Transverse colon (tissue), 4 donors: ENCODE data around the gene NTNG1. TPM values are rescaled to one million over a fixed set of nuclear protein-coding genes. Genes with fewer than 3 reads are reported as not detected.

Source experiments
- DNase-seq: peaks from one replicate; pipeline ENCODE4 v3.0.0-alpha.2; 2019
- H3K27ac ChIP-seq, 4 donors: fragments of 200-600 bp; sonication (generic); 2 replicates each; pipeline ENCODE4 v1.5.1; 2016 to 2018; ENCODE audit warnings: inconsistent platforms in 4 of 4
- H3K27me3 ChIP-seq: fragments of 200-600 bp; sonication (generic); 2 replicates; pipeline ENCODE4 v1.5.1; 2017; ENCODE audit warnings: inconsistent platforms
- H3K36me3 ChIP-seq, 4 donors: fragments of 200-600 bp; sonication (generic); 2 replicates each; pipeline ENCODE4 v1.5.1; 2017 to 2019; ENCODE audit warnings: inconsistent platforms in 4 of 4
- H3K4me1 ChIP-seq, 4 donors: fragments of 200-600 bp; sonication (generic); 2 replicates each; pipeline ENCODE4 v1.5.1; 2017 to 2020; ENCODE audit warnings: inconsistent platforms in 4 of 4
- H3K4me3 ChIP-seq, 4 donors: fragments of 200-600 bp; sonication (generic); 1 replicate in 1 of 4; 2 replicates in 3 of 4; pipeline versions ENCODE4 v1.5.1 to v1.6.1; 2017 to 2019; ENCODE audit warnings: inconsistent platforms in 4 of 4
- H3K9me3 ChIP-seq, 2 donors: fragments of 200-600 bp; sonication (generic); 2 replicates each; pipeline ENCODE4 v1.5.1; 2017 to 2019; ENCODE audit warnings: inconsistent platforms in 2 of 2
- CTCF ChIP-seq, 5 experiments: fragments of 200-600 bp in 3 of 5; fragments of 450-650 bp in 2 of 5; sonication (generic) in 3 of 5; IDR thresholded peaks; 1 replicate in 2 of 5; 2 replicates in 3 of 5; pipeline ENCODE4 v1.5.1; 2016 to 2017; ENCODE audit warnings: antibody characterized with exemption in 5 of 5, inconsistent platforms in 3 of 5, mild to moderate bottlenecking in 2 of 5, moderate library complexity in 1 of 5
- EP300 ChIP-seq: sonication (generic); formaldehyde crosslinking; IDR thresholded peaks from one replicate; pipeline ENCODE4 v1.6.1; 2017; ENCODE audit warnings: antibody characterized with exemption, low read depth
- POLR2A ChIP-seq: fragments of 450-650 bp; IDR thresholded peaks from one replicate; pipeline ENCODE4 v1.6.1; 2016; ENCODE audit warnings: antibody characterized with exemption, mild to moderate bottlenecking, moderate library complexity
- POLR2AphosphoS5 ChIP-seq, 3 donors: sonication (generic); formaldehyde crosslinking; IDR thresholded peaks; one replicate each; pipeline ENCODE4 v1.6.1; 2016; ENCODE audit warnings: antibody characterized with exemption in 3 of 3
- WGBS, 2 donors: methylation state at CpG; one replicate each; pipeline ENCODE4 v1.1.5; 2018; ENCODE audit warnings: low coverage in 1 of 2; 5-methylcytosine and 5-hydroxymethylcytosine counted together
- in situ Hi-C, 4 donors: fragments of 200-750 bp; cut with MboI; loops; one replicate each; pipeline versions ENCODE4 v1.15.0 to v1.15.1; 2017; ENCODE audit warnings: low sequenced_read_pairs in 3 of 4, low pct_ligation_motif_present in 1 of 4, low pct_unique_long_range_greater_than_20kb in 1 of 4
- intact Hi-C: fragments of 100-400 bp; cut with DNase I; formaldehyde crosslinking; loops from one replicate; pipeline ENCODE4 v1.15.1; 2023; ENCODE audit warnings: low total_unique reads
- total RNA-seq, 4 donors: library from RNA; depleted of rRNA; stranded (reverse); fragments of >200 nt; gene quantifications; one replicate each; pipeline ENCODE4 v1.1.0, GENCODE V29; 2016

NTNG1 gene
- total RNA-seq, 4 donors from 2014 or later: 1.8 to 6.4 (median 3.5) TPM; not detected in 1

DNA sequence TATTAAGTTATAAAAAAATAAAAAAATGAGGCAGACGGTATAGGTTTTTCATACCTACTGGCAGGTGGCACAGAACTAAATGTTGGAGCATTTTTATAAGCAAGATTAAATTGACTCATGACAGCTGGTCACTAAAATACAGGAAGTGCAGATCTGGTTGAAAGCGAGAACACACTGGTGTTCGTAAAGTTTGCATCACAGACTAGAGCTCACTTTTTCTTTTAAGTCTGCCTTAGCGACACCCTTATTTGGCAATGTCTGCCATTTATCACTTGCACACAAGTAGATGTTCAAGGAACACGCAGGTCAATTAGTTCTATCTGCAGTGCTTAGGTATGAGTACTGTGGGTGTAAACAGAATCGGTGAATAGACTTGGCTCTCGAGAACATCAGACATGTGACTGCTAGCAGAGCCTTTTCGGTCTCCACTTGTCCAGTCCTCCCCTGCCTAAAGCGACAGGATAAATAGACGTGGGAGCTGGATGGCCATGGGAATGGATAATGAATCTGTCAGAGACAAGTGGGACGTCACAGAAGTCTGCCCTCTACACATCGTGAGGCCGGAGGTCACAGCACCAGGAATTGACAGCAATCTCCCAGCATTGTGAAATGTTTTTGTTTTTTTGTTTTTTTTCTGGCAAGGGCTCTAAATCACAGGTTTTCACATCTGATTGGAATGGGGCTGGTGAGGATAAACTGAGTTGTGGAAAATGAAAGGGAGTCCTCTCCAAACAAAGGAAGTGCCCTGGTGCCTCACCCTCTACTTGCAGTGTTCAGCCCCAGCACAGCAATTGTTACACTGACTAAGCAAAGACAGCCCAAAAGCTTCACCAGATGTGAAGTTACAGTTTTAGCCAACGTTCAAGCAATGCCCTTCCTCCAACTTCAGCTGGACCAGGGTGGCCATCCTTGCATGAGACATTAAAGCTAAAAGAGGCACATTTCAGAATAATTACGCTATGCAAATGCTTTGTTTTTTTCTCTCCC is 248.9 kb downstream of the NTNG1 start:
- no peaks in the 10 kb centered on the region for H3K36me3 ChIP-seq
- no peak for DNase-seq
- intact Hi-C loops (no loop called here), in situ Hi-C loops (no loop called here)
- 53 to 61% methylated on average over 10 to 15 of the region's 15 CpGs for WGBS, 2 donors
- H3K9me3 ChIP-seq: no peaks in the 10 kb centered on the region
- no peak overlapping the region for H3K27ac ChIP-seq
- no peaks in the 10 kb centered on the region for H3K27me3 ChIP-seq
- no peak for TF ChIP-seq CTCF (IDR thresholded peaks at IDR 0.05)
- TF ChIP-seq POLR2A: no peak
- TF ChIP-seq EP300: no peak
- no peak for TF ChIP-seq POLR2AphosphoS5 (IDR thresholded peaks at IDR 0.05)
- no peaks in the 10 kb centered on the region for H3K4me1 ChIP-seq
- H3K4me3 ChIP-seq: no peak overlapping the region

- in situ Hi-C loops: no loop called here
- DNase-seq: no peak
- TF ChIP-seq CTCF (IDR thresholded peaks at IDR 0.05) (no peak), POLR2AphosphoS5 (IDR thresholded peaks at IDR 0.05) (no peak), POLR2A (no peak), EP300 (no peak)
- intact Hi-C loops: no loop called here
- H3K4me3 ChIP-seq: no peak overlapping the region
- H3K27me3 ChIP-seq: no peaks in the 10 kb centered on the region
- H3K9me3 ChIP-seq: no peaks in the 10 kb centered on the region
- H3K36me3 ChIP-seq: no peaks in the 10 kb centered on the region
- 72 to 84% methylated on average over 3 of the region's 3 CpGs for WGBS, 2 donors
- no peaks in the 10 kb centered on the region for H3K4me1 ChIP-seq
- H3K27ac ChIP-seq: no peak overlapping the region
Measured at GRCh38 chr1:107394301-107394700, 253.5 kb downstream of the NTNG1 start.

DNA sequence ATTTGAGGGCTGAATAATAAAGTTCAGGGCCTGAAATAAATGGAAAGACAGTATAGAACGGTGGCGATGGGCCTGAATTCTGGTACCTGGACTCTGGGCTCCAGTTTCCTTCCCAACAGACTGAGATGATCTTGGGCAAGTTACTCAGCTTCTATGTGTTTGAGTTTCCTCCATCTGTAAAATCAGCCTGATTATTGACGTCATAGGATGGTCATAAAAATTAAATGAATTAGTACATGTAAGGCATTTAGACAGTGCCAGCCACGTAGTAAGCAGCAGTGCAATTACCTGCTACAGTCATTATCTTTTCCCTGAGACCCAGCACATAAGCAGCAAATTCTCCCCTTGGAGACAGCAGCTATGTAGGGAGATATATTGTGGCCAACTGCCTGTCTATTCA is 260.9 kb downstream of the NTNG1 start:
- TF ChIP-seq CTCF (IDR thresholded peaks at IDR 0.05): no peak
- TF ChIP-seq POLR2A: no peak
- TF ChIP-seq POLR2AphosphoS5 (IDR thresholded peaks at IDR 0.05): no peak
- no peak for TF ChIP-seq EP300
- no peak for DNase-seq
- Histone ChIP-seq H3K9me3 (no peaks in the 10 kb centered on the region), H3K36me3 (no peaks in the 10 kb centered on the region), H3K4me1 (no peaks in the 10 kb centered on the region), H3K27ac (no peak overlapping the region), H3K4me3 (no peak overlapping the region), H3K27me3 (no peaks in the 10 kb centered on the region)
- in situ Hi-C loops: no loop called here
- intact Hi-C loops: no loop called here
- 80 to 93% methylated on average over 4 of the region's 4 CpGs for WGBS, 2 donors

DNA sequence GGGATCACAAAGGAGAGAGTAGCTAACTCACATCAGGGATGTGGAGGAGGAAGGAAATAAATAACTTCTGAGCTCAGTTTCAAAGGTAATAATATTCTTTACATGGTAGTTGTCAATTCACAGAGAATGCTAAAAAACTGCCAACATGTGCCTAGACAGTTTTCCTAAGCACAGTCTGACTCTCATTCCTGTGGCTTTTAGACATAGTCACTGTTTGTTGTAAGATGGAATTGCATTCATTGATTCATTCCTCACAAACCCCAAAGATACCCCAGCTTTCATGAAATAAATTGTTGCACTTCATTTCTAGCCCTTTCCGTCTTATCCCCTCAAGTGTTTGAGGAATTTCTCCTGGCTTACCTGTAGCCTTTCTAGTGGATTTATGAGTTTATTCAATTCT is 263.9 kb downstream of the NTNG1 start:
- intact Hi-C loops: no loop called here
- no peak overlapping the region for H3K4me3 ChIP-seq
- no peak for DNase-seq
- H3K4me1 ChIP-seq: no peaks in the 10 kb centered on the region
- H3K27me3 ChIP-seq: no peaks in the 10 kb centered on the region
- no peak overlapping the region for H3K27ac ChIP-seq
- WGBS, 2 donors: 67 to 90% methylated on average over 1 of the region's 1 CpG
- in situ Hi-C loops: no loop called here
- no peaks in the 10 kb centered on the region for H3K9me3 ChIP-seq
- H3K36me3 ChIP-seq: no peaks in the 10 kb centered on the region
- TF ChIP-seq EP300 (no peak), POLR2A (no peak), POLR2AphosphoS5 (IDR thresholded peaks at IDR 0.05) (no peak), CTCF (IDR thresholded peaks at IDR 0.05) (no peak)
